Right lobe of liver (tissue), 6 donors: Measurements from ENCODE around the gene KAT7. TPM values are rescaled to one million over a fixed set of nuclear protein-coding genes. Genes with fewer than 3 reads are reported as not detected.

Source experiments
- ATAC-seq, 4 donors: fragments of 200-7000 bp; cut with Tn5 transposase; one replicate each; pipeline ENCODE4 v1.9.1; 2020; ENCODE audit warnings: mild to moderate bottlenecking in 4 of 4, moderate library complexity in 4 of 4
- DNase-seq, 3 donors: peaks; one replicate each; pipeline ENCODE4 v3.0.0-alpha.2; 2020
- H3K27ac ChIP-seq, 3 donors: fragments of 200-600 bp; one replicate each; pipeline ENCODE4 v1.8.0; 2022
- H3K27me3 ChIP-seq, 2 donors: fragments of 200-600 bp; one replicate each; pipeline ENCODE4 v1.8.0; 2022
- H3K36me3 ChIP-seq, 4 donors: fragments of 200-600 bp; sonication (generic) in 1 of 4; one replicate each; pipeline versions ENCODE4 v1.5.1 to v1.8.0; 2017 to 2022; ENCODE audit warnings: control low read depth in 1 of 4
- H3K4me1 ChIP-seq, 4 donors: fragments of 200-600 bp; sonication (generic) in 1 of 4; one replicate each; pipeline versions ENCODE4 v1.5.1 to v1.8.0; 2017 to 2022; ENCODE audit warnings: control low read depth in 1 of 4
- H3K4me3 ChIP-seq, 3 donors: fragments of 200-600 bp; one replicate each; pipeline ENCODE4 v1.8.0; 2022
- H3K9me3 ChIP-seq, 4 donors: fragments of 200-600 bp; sonication (generic) in 1 of 4; one replicate each; pipeline versions ENCODE4 v1.5.1 to v1.8.0; 2017 to 2022; ENCODE audit warnings: control low read depth in 1 of 4
- POLR2A ChIP-seq: fragments of 450-650 bp; IDR thresholded peaks from one replicate; pipeline ENCODE4 v1.6.1; 2017; ENCODE audit warnings: antibody characterized with exemption, mild to moderate bottlenecking
- WGBS: methylation state at CpG from one replicate; pipeline ENCODE4 v1.1.6; 2018; ENCODE audit warnings: low coverage, low lambda C conversion rate; ENCODE audit not compliant: insufficient coverage; ENCODE audit errors: missing lambda C conversion rate; 5-methylcytosine and 5-hydroxymethylcytosine counted together
- intact Hi-C, 2 donors: fragments of 100-400 bp; cut with DNase I; formaldehyde crosslinking; loops; one replicate each; pipeline versions ENCODE4 v1.11.2 to v1.14.1; 2022
- total RNA-seq, 6 experiments: library from RNA; depleted of rRNA in 2 of 6; stranded (reverse); fragments of >200 nt in 2 of 6; fragmentation: NEBNext Ultra II Directional in 3 of 6; extraction: Animal tissue kit (Norgen Biotek cat#: 25700) in 3 of 6; gene quantifications; one replicate each; pipeline versions ENCODE4 v1.1.0 to v1.2.4, GENCODE V29; 2016 to 2023
- TF ChIP-seq, protein P1 (sequence below), 4 donors: fragments of 200-600 bp in 3 of 4; fragments of 450-650 bp in 1 of 4; IDR thresholded peaks; one replicate each; pipeline versions ENCODE4 v1.5.1 to v1.8.0; 2016 to 2022; ENCODE audit warnings: antibody characterized with exemption in 4 of 4, mild to moderate bottlenecking in 2 of 4
- donor health status: DM: no; HTN: yes; CAD: no.
- donor health status: DM: no; HTN: no; CAD: no.
- donor health status: DM: no; HTN: no; CAD: no.
- donor health status: DM: no; HTN: yes; CAD: no.
- donor health status: DM: no; HTN: yes; CAD: no.

KAT7 gene
- total RNA-seq, 6 experiments from 2014 or later: 10.8 to 21.3 (median 15.2) TPM

DNA sequence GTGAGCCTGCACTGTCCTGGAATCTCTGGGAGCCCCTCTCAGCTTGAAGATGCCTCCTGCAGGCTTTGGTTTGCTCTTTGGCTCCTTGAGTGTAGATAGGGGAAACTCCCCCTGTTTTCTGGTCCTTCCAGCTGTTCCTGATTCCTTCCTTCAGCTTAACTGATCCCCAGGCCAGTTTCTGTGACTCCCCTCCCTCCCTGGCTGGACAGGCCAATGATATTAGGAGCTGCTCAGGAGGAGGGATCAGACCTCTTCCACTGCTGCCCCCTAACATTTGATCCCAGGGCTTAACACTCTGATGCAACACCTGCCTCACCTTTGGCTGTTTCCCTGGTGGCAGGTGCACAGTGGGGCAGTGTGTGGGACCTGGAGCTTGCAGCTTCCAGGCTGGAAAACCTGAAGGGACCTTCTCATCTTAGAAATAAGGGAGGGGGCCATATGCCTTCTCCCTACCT lies 59.6 kb downstream of the KAT7 start, which contains the start of gene TAC4:
Gene TAC4, minus strand, starts transcription at position 51 of the 455 bp plus-strand sequence. CDS start 52 bp downstream, outside the sequence.
- ATAC-seq: no peak
- intact Hi-C loops: no loop called here
- TF ChIP-seq, protein P1, sequence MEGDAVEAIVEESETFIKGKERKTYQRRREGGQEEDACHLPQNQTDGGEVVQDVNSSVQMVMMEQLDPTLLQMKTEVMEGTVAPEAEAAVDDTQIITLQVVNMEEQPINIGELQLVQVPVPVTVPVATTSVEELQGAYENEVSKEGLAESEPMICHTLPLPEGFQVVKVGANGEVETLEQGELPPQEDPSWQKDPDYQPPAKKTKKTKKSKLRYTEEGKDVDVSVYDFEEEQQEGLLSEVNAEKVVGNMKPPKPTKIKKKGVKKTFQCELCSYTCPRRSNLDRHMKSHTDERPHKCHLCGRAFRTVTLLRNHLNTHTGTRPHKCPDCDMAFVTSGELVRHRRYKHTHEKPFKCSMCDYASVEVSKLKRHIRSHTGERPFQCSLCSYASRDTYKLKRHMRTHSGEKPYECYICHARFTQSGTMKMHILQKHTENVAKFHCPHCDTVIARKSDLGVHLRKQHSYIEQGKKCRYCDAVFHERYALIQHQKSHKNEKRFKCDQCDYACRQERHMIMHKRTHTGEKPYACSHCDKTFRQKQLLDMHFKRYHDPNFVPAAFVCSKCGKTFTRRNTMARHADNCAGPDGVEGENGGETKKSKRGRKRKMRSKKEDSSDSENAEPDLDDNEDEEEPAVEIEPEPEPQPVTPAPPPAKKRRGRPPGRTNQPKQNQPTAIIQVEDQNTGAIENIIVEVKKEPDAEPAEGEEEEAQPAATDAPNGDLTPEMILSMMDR (IDR thresholded peaks at IDR 0.05): no peak
- no peak for TF ChIP-seq POLR2A
- Histone ChIP-seq H3K4me1 (peaks cover 0 to 4% (median 0%) of the 10 kb centered on the region in 4 donors), H3K9me3 (no peaks in the 10 kb centered on the region), H3K4me3 (no peak within 1 kb of the TSS), H3K27ac (no peak within 1 kb of the TSS), H3K36me3 (no peaks in the 10 kb centered on the region), H3K27me3 (no peaks in the 10 kb centered on the region)
- no peak for DNase-seq

DNA sequence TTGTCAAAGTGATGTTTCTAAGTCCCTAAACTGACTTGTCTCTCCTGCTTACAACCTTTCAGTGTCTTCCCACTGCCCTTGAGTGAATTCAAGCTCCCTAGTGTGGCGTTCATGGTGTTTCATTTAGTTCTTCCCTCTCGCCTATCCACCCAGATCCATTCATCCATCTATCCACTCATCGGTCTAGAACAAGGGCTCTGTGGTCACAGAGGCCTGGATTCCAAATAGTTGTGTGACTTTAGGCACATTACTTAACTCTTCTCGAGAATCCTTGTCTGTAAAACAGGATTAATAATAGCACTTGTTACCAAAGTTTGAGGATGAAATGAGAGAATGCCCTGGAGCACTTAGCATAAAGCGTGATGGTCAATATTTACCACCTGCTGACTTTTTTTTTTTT lies 60.3 kb downstream of the KAT7 start:
- Histone ChIP-seq H3K4me1 (peaks cover 0 to 4% (median 0%) of the 10 kb centered on the region in 4 donors), H3K9me3 (no peaks in the 10 kb centered on the region), H3K4me3 (no peak overlapping the region), H3K27me3 (no peaks in the 10 kb centered on the region), H3K36me3 (no peaks in the 10 kb centered on the region), H3K27ac (no peak overlapping the region)
- no peak for ATAC-seq
- DNase-seq: no peak
- 80% methylated on average over 5 of the region's 5 CpGs for WGBS
- no peak for TF ChIP-seq POLR2A
- TF ChIP-seq, protein P1 (IDR thresholded peaks at IDR 0.05): no peak
- intact Hi-C loops: no loop called here

DNA sequence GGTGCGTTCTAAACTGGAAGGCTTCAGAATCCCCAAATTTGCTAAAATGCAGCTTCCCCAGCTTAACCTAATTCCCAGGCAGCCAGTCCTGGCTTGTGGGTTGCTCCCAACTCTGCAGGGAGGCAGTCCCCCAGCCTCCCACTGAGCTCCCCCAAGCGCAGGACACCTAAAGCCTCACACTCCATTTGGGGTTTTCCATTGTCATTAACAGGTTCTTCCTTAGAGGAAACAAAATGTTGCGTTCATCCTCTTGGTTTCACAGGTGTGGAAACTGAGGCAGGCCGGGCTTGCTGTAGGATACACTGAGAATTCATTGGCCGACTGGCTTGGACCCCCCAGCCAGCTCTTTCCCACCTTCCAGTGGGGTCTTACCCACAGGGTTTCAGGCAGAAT lies 61.7 kb downstream of the KAT7 start:
- DNase-seq: no peak
- H3K9me3 ChIP-seq: no peaks in the 10 kb centered on the region
- ATAC-seq: no peak
- intact Hi-C loops: no loop called here
- H3K36me3 ChIP-seq: no peaks in the 10 kb centered on the region
- peaks cover 0 to 4% (median 0%) of the 10 kb centered on the region in 4 donors for H3K4me1 ChIP-seq
- WGBS: 71% methylated on average over 3 of the region's 5 CpGs
- no peaks in the 10 kb centered on the region for H3K27me3 ChIP-seq
- H3K4me3 ChIP-seq: no peak overlapping the region
- TF ChIP-seq, protein P1 (IDR thresholded peaks at IDR 0.05): no peak
- no peak overlapping the region for H3K27ac ChIP-seq

DNA sequence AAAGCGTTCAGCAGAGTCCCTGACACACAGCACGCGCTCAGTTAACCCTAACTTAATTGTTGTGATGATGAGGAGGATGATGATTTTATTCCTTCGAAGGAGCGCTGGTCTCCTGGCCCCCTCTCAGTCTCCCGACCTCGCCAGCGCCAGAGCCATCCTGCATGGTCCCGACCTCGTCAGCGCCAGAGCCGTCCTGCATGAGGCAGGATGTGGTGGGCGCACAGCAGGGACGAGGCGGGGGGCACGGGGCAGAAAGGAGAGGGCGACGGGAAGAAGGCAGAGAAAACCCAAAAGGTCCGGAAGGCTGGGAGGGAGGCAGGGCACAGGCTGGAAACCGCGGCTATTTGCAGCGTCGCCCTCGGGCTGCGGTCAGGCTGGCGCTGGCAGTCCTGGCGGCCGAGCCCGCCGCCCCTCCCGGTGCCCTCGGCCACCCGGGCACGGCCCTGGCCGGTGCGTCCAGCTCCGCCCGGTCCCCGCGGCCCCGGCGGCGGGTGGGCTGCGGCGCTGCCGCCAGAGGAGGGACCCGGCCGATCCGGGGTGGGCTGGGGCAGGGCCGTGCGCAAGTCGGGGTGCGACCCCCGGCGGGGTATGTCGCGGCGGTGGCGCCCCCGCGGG lies 62.4 kb downstream of the KAT7 start:
- Histone ChIP-seq H3K27ac (peak overlapping the region in 1 of 3 donors; percentile 41), H3K9me3 (no peaks in the 10 kb centered on the region), H3K36me3 (no peaks in the 10 kb centered on the region), H3K27me3 (no peaks in the 10 kb centered on the region), H3K4me3 (peak overlapping the region; percentile 29 to 53 (median 34)), H3K4me1 (peaks cover 0 to 4% (median 0%) of the 10 kb centered on the region in 4 donors)
- ATAC-seq (peak; percentile 42 to 57 (median 47)), DNase-seq (no peak)
- TF ChIP-seq POLR2A: no peak
- TF ChIP-seq, protein P1 (IDR thresholded peaks at IDR 0.05): no peak
- intact Hi-C loops: no loop called here
- WGBS: 9% methylated on average over 22 of the region's 61 CpGs
